ENCODE measurements around the gene TSKS.

DNA sequence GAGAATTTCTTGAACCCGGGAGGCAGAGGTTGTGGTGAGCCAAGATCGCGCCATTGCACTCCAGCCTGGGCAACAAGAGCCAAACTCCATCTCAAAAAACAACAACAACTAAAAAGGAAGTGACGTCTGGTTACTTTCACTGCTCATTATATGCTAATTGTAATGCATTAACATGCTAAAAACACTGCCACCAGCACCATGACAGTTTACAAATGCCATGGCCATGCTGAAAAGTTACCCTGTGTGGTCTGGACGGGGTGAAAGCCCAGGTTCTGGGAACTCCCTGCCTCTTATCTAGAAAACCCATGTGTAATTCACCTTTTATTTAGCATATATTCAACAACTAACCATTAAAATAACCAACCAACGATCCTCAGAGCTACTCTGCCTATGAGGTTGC, 44.1 kb downstream of the TSKS start:
- TF ChIP-seq, protein P1, sequence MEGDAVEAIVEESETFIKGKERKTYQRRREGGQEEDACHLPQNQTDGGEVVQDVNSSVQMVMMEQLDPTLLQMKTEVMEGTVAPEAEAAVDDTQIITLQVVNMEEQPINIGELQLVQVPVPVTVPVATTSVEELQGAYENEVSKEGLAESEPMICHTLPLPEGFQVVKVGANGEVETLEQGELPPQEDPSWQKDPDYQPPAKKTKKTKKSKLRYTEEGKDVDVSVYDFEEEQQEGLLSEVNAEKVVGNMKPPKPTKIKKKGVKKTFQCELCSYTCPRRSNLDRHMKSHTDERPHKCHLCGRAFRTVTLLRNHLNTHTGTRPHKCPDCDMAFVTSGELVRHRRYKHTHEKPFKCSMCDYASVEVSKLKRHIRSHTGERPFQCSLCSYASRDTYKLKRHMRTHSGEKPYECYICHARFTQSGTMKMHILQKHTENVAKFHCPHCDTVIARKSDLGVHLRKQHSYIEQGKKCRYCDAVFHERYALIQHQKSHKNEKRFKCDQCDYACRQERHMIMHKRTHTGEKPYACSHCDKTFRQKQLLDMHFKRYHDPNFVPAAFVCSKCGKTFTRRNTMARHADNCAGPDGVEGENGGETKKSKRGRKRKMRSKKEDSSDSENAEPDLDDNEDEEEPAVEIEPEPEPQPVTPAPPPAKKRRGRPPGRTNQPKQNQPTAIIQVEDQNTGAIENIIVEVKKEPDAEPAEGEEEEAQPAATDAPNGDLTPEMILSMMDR (IDR thresholded peaks at IDR 0.05) = no peak
- TF ChIP-seq POLR2AphosphoS5 (IDR thresholded peaks at IDR 0.05) = no peak
